GM18517 (cell line): ENCODE results near the gene ZNF668.

Source experiments
- ATAC-seq: cut with Tn5 transposase; IDR thresholded peaks from one replicate; pipeline ENCODE4 v1.9.1; 2021; ENCODE audit warnings: mild to moderate bottlenecking, moderate library complexity; ENCODE audit not compliant: unreplicated experiment

The ZNF668 gene

DNA sequence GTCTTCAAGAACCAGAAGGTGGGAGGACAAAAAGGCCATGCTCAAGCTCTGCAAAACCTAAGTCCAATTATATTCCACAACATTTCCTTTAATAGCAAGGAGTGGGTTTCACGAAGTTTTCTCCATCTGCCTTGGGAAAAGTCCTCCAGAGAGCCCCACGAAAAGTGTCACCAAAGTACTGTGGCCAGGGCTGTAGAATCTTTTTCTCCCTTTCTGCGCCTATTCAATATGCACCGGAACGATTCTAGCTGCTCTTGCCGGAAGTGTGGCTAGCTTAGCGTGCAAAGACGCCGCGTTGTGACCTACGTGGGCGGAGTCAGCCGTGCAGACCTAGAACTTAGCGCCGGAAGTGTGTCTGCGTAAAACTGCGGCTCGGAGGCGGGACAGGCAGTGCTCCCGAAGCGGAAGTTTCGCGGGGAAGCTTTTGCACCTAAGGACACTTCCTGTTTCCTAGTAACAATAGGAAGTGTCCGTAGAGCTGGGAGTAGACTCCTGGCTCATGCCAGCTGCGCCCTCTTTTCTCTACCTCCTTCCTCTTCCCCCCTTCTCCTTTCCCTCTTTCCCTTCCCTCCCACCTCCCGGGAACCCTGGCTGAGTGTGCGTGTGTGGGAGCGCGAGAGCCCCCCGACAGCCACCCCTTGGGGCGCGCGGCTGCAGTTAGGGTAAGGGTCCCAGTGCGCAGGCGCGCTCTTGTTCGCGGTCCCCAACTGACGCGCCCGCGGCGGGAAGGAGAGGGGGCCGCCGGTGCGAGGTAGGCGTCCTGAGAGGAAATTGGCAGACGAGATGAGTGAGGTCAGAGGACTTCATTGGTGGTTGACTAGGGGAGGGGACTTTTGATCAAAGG, at the start of gene ZNF668, which contains the start of gene ZNF646:
Gene ZNF668 (minus strand): TSS at position 271 of the 844 bp plus-strand sequence. CDS start 9,781 bp downstream, outside the sequence.
Gene ZNF646 (plus strand): TSS at position 453 of the 844 bp plus-strand sequence. CDS start 1,903 bp downstream, outside the sequence.
- ATAC-seq: peak; percentile 72

DNA sequence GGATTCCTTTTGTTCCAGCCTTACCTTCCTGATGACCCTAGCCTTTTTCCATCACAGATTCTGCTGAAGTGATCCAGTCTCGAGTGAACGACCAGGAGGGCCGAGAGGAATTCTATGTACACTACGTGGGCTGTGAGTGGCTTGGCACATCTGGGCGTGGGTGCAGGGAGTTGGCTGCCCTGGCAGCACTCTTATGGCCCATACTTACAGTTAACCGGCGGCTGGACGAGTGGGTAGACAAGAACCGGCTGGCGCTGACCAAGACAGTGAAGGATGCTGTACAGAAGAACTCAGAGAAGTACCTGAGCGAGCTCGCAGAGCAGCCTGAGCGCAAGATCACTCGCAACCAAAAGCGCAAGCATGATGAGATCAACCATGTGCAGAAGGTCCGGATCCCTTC, 46.1 kb upstream of the ZNF668 start:
- ATAC-seq: no peak

DNA sequence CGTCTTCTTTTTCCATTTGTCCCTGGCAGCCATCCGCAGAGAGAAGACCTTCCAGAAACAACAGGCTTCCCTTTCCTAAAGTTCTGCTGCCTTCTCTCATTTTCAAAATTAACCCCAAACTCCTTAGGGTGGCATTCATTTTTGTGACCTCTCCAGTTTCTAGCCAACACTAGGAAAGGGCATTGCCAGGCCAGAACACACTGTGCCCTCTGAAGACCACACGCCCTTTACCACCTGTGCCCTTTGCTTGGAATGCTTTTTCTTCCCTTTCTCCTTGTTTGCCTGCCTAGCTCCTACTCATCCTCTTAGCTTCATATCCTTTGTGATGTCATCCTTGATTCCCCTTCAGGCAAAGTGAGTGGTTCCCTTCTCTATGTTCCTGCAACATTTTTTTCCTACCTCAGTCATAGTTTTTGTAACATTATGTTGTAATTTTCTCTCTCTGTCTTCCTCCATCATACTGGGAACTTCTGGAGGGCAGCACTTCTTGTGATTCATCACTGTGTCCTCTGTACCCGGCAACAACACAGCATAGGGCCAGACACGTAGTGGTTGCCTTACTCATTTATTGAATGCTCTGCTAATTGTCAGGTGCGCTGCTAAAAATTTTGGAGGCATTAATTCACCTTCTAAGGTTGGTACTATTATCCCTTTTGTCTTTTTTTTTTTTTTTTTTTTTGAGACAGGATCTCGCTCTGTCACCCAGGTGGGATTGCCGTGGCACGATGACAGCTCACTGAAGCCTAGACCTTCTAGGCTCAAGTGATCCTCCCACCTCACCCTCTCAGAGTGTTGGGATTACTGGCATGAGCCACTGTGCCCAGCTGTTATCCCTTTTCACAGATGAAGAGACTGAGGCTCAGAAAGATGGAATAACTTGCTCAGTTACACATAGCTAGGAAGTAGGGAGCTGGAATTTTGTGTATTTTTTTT, 44.4 kb upstream of the ZNF668 start:
- ATAC-seq: no peak

DNA sequence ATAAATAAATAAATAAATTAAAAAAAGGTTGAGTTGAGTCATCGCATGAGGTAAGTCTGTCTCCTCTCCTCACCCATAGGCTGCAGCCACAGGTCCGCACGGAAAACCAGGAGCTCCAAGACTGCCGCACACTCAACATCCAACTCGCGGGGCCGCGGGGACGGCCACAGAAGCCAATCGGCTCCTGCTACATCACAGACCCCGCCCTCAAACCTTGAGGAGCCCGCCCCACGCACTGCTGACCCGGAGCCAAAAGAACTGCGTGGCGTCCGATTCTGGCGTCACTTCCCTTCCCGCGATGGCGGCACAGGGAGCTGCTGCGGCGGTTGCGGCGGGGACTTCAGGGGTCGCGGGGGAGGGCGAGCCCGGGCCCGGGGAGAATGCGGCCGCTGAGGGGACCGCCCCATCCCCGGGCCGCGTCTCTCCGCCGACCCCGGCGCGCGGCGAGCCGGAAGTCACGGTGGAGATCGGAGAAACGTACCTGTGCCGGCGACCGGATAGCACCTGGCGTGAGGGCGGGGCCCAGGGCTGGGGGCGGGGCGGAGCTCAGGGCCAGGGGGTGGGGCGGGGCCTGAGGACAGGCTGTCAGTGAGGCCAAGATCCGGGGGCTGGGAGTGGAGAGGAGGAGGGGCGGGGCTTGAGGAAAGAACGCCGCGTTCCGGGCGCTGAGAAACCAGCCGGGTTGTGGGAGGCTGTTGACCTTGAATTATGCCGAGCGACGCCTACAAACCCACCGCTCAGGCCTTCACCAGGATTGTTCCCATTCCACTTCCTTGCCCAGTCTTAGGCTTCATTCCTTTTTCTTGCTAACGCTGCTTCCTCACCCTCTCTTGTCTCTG, 43.6 kb upstream of the ZNF668 start, which contains the start of gene KAT8:
Gene KAT8 (plus strand): TSS at position 281 of the 839 bp plus-strand sequence. CDS start 18 bp downstream, at position 299.
- peak; percentile 86 for ATAC-seq

DNA sequence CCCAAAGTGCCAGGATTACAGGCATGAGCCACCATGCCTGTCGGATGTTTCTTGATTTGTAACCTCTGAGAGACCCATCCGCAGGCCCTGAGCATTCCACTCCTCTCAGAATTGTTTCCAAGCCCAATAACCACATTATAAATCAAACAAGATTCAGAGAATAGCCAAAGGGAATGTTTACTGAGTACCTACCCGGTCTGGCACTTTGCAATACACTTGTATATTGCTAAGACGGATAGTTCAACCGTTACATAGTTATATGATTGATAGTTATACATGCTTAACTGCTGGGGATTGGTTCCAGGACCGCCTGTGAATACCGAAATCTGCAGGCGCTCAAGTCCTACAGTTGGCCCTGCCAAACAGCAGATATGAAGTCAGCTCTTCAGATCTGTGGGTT, 40.4 kb upstream of the ZNF668 start:
- no peak for ATAC-seq

DNA sequence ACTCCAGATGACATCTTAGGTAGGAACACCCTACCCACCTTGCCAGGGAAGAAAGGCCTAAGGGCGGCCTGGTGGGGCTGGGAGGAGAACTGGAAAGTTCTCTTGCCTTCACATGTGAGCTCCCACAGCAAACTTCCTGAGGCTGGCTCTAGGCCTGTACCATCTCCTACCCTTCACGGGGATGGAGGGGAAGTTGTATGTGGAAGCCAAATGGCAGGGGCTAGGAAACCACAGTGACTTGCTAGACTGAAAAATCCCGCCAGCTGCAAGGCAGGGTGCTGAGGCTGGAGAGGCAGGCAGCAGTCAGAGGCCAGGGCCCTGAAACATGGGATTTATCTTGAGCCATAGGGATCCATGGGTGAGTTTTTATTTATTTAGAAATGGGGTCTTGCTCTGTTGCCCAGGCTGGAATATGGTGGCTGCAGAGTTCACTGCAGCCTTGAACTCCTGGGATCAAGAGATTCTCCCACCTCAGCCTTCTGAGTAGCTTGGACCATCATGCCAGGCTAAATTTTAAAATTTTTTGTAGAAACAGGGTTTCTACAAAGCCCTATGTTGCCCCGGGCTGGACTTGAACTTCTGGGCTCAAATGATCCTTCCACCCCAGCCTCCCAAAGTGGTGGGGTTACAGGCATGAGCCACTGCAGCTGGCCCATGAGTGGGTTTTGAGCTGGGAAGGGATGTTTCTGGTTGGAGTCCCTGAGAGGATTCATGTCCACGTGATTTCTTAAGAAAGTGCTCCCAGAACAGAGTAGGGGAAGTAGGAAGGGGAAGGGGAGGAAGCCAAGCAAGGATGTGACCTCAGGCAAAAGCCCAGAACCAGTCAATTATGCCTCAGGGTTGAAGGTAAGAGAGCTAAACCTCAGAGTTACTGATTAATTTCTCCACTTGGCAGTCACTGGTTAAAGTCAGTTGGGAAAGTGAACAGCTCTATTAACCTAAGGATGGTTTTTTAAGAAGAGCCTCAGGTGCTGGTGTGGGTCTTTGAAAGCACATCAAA, 39.4 kb upstream of the ZNF668 start:
- no peak for ATAC-seq

DNA sequence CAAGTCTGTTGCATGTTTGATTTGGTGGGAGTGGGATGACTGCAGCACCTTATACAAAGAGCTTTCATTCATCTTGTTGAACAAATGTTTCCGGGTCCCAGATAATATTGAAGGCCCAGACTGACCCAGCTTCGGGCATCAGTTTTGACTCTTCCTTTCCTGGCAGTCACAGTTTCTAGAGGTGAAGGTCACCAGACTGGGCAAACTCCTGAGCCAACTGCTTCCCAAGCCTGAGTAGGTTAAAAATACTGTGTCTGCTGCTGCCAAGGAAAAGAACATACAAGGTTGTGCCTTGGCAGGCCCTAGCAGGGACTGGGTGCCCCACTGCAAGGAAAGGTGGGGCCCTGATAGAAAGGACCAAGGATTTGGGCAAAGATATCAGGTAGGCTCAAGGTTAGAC, 38.7 kb upstream of the ZNF668 start:
- ATAC-seq: no peak

DNA sequence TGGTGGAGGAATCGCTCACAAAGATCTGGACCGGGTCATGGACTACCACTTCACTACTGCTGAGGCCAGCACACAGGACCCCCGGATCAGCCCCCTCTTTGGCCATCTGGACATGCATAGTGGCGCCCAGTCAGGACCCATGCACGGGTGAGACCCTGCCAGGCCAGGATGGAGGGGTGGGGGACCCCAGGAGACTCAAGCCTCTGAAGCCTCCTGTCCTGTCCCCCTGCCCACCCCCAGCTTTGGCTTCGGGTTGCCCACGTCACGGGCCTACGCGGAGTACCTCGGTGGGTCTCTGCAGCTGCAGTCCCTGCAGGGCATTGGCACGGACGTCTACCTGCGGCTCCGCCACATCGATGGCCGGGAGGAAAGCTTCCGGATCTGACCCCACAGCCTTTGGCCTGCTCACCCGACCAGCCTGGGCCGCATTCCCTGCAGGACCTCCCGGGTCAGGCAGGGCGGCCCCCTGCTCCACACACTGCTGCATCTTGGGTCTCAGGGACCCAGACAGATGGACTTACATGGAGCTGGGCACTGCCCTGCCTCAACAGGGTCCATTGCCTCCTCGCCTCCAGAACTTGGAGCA, 37.9 kb upstream of the ZNF668 start:
- no peak for ATAC-seq

DNA sequence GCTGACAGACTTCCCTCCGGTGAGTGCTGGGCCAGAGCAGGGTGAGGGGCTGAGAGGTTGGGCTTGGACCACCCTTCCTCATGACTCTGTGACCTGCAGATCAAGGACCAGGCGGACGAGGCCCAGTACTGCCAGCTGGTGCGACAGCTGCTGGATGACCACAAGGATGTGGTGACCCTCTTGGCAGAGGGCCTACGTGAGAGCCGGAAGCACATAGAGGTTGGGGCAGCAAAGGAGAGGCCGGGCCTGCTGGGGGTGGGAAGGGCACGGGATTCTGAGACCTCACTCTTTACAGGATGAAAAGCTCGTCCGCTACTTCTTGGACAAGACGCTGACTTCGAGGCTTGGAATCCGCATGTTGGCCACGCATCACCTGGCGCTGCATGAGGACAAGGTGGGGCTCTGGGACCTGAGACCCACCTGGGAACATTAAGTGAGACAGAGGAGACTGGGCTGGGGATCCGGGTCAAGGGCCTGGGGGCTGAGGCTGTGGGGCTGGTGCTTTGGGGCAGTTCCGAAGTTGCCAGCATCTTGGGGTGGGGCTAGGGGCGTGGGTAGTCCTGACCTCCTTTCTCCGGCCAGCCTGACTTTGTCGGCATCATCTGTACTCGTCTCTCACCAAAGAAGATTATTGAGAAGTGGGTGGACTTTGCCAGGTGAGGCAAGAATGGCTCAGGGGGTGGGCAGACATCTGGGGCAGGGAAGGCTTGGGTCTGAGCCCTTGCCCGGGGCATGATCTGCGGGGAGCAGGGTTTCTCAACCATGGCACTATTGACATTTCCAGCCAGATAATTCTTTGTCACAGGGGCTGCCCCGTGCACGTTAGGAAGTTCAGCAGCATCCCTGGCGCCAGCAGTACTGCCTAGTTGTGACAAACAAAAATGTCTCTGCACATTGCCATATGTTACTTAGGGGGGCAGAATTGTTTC, 36.3 kb upstream of the ZNF668 start:
- no peak for ATAC-seq

DNA sequence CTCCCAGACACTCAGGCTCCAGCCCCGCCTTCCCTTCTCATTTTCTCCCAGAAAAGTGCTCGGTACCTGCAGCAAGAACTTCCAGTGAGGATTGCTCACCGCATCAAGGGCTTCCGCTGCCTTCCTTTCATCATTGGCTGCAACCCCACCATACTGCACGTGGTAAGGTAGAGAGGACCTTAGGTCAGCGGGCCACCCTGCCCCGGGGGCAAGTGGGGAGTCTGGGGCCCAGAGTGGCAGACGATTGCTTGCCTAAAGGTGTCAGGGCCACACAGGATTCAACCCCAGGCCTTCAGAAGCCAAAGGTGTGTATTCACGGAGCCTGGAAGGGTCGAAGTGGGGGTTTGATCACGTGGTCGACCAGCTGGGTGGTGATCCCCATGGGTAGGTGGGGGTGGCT, 35.6 kb upstream of the ZNF668 start:
- no peak for ATAC-seq

DNA sequence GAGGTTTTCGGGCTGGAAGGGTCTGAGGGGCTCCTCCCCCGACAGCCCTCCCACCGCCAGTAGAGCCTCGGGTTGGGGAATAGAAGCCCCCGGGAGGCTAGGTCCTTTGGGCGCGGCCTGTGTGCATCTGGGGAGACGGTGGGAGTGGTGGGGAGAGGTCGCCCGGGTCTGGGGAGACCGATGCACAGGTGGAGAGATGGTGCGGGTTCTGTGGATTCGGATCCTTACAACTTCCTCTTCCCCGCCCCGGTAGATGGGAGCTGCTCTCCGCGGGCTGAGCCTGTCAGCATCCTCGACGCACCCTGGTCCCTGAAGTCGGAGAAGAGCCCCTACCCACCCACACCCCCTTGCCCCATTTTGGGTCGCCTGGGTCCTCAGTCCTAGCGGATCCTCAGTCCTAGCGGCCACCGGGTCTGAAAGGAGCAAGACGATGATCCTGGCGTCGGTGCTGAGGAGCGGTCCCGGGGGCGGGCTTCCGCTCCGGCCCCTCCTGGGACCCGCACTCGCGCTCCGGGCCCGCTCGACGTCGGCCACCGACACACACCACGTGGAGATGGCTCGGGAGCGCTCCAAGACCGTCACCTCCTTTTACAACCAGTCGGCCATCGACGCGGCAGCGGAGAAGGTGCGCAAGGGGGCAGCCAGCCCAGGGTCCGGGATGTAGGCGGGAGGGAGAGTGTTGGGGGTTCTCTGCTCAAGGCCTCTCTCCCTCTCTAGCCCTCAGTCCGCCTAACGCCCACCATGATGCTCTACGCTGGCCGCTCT, 34.9 kb upstream of the ZNF668 start:
- no peak for ATAC-seq

DNA sequence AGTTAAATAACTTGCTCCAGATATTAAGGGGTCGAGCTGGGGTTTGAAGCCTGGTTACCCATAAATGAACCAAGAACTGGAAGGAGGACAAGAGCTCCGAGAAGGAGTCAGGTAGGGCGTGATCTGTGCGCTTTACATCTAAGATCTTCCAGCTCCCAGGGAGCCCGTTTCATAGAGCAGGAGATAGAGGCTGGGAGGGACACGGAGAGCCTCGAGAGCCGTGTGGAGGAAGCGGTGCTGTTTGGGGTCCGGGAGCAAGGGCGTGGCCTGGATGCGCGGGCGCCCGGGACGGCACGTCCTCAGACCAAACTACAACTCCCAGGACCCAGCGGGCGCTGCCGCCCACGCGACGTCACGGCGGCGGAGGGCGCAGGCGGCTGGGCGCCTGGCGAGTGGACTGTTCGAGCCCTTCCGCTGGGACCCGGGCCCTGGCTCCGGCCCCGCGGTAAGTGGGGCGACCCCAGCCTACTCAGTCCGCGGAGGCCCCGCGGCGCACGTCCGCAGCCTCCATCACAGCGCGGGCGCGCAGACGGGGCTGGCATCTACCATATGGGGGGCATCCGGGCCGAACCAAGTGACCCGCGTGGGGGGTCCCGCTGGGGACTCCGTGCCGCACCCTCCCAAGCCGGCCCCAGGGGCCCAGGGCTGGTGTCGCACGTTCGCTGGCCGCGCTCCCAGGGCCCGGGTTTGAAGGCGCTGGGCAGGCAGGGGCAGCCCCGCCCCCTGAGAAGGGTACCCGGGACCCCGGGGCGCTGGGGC, 34.2 kb upstream of the ZNF668 start, which contains the start of gene BCKDK:
Gene BCKDK (plus strand): TSS at position 352 of the 759 bp plus-strand sequence. CDS start 838 bp downstream, outside the sequence.
- peak; percentile 72 for ATAC-seq

DNA sequence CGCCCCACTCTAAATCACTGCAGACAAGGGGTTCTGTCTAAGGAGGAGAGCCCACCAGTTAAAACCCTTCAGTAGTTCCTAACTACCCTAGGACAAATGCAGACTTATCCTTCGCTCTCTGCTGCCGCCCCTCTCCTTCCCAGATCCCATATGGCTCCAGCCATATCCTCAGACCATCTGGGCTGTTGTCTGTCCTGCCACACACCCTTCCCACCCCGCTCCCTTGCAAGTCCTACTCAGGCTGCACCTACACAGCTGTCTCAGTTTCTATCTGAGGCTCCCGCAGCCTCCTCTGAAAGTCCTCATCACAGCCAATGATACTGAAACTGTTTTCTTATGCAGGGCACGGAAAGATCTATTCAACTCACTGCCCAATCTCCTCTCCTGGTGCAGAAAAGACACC, 33.4 kb upstream of the ZNF668 start:
- ATAC-seq: peak; percentile 62

DNA sequence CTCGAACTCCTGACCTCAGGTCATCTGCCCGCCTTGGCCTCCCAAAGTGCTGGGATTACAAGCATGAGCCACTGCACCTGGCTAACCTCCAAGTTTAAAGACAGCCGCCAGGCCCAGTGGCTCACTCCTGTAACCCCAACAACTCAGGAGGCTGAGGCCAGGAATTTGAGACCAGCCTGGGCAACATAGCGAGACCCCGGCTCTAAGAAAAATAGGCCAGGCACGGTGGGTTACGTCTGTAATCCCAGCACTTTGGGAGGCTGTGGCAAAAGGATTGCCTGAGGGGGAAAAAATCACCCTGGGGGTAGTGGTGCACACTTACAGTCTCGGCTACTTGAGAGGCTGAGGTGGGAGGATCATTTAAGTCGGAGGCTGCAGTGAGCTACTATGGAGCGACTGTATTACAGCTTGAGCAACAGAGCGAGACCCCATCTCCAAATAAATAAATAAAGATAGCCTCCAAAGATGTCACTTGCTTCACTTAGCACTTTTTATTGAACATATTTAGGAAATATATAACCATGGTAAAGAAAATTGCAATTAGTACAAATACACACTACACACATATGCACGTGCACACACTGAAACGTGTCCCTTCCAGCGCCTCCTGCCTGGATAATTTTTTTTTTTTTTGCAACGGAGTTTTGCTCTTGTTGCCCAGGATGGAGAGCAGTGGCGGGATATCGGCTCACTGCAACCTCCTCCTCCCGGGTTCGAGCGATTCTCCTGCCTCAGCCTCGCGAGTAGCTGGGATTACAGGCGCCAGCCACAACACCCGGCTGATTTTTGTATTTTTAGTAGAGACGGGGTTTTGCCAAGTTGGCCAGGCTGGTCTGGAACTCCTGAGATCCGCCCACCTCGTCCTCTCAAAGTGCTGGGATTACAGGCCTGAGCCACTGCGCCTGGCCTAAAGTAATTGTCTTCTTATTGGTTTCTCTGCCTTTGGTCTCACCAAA, 32.7 kb upstream of the ZNF668 start:
- no peak for ATAC-seq

DNA sequence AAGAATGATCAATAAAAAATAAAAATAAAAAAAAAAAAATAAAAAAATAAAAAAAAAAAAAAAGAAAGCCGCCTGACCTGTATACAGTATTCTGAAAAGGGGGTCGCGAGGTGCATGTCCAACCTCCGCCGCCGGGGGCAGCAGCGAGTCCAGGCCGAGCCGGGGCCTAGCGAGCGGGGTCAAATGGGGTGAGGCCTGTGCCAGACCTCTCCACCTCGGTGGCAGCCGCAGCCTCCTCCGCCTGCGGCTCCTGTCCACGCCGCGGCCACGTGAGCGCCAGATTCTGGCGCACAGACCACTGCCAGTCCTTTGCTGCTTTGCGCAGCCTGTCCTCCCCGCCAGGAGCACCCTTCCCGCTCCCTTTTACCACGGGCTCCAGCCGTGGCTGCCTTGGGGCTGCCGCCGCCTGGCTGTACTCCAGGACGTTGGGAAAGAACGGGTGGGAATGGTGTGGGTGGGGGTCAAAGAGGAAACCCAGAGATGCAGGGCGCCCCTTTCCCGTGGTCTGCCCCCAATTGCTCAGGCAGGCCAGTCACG, 31.7 kb upstream of the ZNF668 start:
- ATAC-seq: peak; percentile 44
